H1 (cell line): ENCODE measurements around the gene ALOX15B. TPM values are rescaled to one million over a fixed set of nuclear protein-coding genes. Genes with fewer than 3 reads are reported as not detected.

ENCODE experiments used
- BRCA1 ChIP-seq: IDR thresholded peaks from 2 replicates; pipeline ENCODE4 v1.6.1; 2012; ENCODE audit warnings: low read depth, low read length, improper control_type of control experiment
- CEBPB ChIP-seq: IDR thresholded peaks from 2 replicates; pipeline ENCODE4 v1.6.1; 2012; ENCODE audit warnings: low read depth, low read length
- CHD2 ChIP-seq: IDR thresholded peaks from 2 replicates; pipeline ENCODE4 v1.6.1; 2012; ENCODE audit warnings: low read length, improper control_type of control experiment
- JUN ChIP-seq: IDR thresholded peaks from 2 replicates; pipeline ENCODE4 v1.6.1; 2011; ENCODE audit warnings: low read depth, mild to moderate bottlenecking, improper control_type of control experiment, low read length
- polyA plus RNA-seq, 7 experiments: library from polyadenylated mRNA; depleted of rRNA in 3 of 7; stranded (reverse) in 5 of 7; unstranded in 2 of 7; fragments of >200 nt in 5 of 7; fragments of 200-250 nt in 2 of 7; gene quantifications; 1 replicate in 5 of 7; 2 replicates in 1 of 7; 4 replicates in 1 of 7; pipeline versions ENCODE4 v1.2.1 to v1.2.3, GENCODE V29; 2011 to 2013; ENCODE audit warnings: missing spikeins in 2 of 7, mixed read lengths in 2 of 7
- total RNA-seq: library from RNA; stranded (reverse); fragmentation: NEBNext Ultra II Directional; extraction: Animal tissue kit (Norgen Biotek cat#: 25700); gene quantifications from 2 replicates; pipeline ENCODE4 v1.2.1, GENCODE V29; 2021
- TF ChIP-seq, protein P1 (sequence below): IDR thresholded peaks from 2 replicates; pipeline ENCODE4 v1.6.1; 2012; ENCODE audit warnings: low read length, inconsistent platforms

Gene ALOX15B
- total and polyA plus RNA-seq, 2 of the 8 experiments (the other 6 are each of a cell fraction or from before 2014, with no cell fraction given), result 0.63 to 0.91 TPM

GRCh38 chr17:8075081-8075480 is 36.2 kb downstream of the ALOX15B start (continued):
- TF ChIP-seq CEBPB (no peak), BRCA1 (no peak), CHD2 (no peak), JUN (no peak)
- TF ChIP-seq, protein P1, sequence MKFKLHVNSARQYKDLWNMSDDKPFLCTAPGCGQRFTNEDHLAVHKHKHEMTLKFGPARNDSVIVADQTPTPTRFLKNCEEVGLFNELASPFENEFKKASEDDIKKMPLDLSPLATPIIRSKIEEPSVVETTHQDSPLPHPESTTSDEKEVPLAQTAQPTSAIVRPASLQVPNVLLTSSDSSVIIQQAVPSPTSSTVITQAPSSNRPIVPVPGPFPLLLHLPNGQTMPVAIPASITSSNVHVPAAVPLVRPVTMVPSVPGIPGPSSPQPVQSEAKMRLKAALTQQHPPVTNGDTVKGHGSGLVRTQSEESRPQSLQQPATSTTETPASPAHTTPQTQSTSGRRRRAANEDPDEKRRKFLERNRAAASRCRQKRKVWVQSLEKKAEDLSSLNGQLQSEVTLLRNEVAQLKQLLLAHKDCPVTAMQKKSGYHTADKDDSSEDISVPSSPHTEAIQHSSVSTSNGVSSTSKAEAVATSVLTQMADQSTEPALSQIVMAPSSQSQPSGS, result no peak
